Measurements from ENCODE around the gene FAM13A. TPM values are rescaled to one million over a fixed set of nuclear protein-coding genes. Genes with fewer than 3 reads are reported as not detected.

Gene FAM13A
- total and polyA plus RNA-seq, 2 of the 13 experiments (the other 11 are each of a cell fraction or from before 2014, with no cell fraction given): 1.2 to 36.2 TPM

- peak; percentile 75; the same call in 1 of the 2 replicates for TF ChIP-seq AHDC1 (CRISPR knock-in tag; IDR thresholded peaks at IDR 0.05; ENCODE audit: borderline replicate concordance)
- no peak for TF ChIP-seq ZC3H4 (CRISPR knock-in tag; IDR thresholded peaks at IDR 0.05; ENCODE audit: borderline replicate concordance)
- 0 out of 2 replicates have a peak, but pooled peaks have one; percentile 22 for TF ChIP-seq HDAC1 (CRISPR knock-in tag; IDR thresholded peaks at IDR 0.05)
- TF ChIP-seq CREB1 (IDR thresholded peaks at IDR 0.05): no peak
- peak; percentile 22; the same call in 1 of the 2 replicates for TF ChIP-seq CREB1 (CRISPR knock-in tag; IDR thresholded peaks at IDR 0.05)
- no peak for TF ChIP-seq ARHGAP35 (CRISPR knock-in tag; IDR thresholded peaks at IDR 0.05; ENCODE audit: borderline replicate concordance)
- no peak for TF ChIP-seq SIX4 (CRISPR knock-in tag; IDR thresholded peaks at IDR 0.05)
- TF ChIP-seq ZNF562 (CRISPR knock-in tag; IDR thresholded peaks at IDR 0.05; ENCODE audit: borderline replicate concordance): no peak
- 0 out of 2 replicates have a peak, but pooled peaks have one; percentile 21 for TF ChIP-seq PATZ1 (CRISPR knock-in tag; IDR thresholded peaks at IDR 0.05)
- TF ChIP-seq MED1 (CRISPR knock-in tag; IDR thresholded peaks at IDR 0.05): 0 out of 2 replicates have a peak, but pooled peaks have one; percentile 15
- TF ChIP-seq MIXL1 (CRISPR knock-in tag; IDR thresholded peaks at IDR 0.05): peak; percentile 69; the same call in 1 of the 2 replicates
- no peak for TF ChIP-seq ZNF580 (CRISPR knock-in tag; IDR thresholded peaks at IDR 0.05; ENCODE audit: borderline replicate concordance, low read depth)
- TF ChIP-seq EP300 (IDR thresholded peaks at IDR 0.05; ENCODE audit: low read depth in 2 of 2, low read length in 2 of 2): peak in 1 of 2 experiments; percentile 65; a peak in 1 of 4 replicates
- TF ChIP-seq EP300 (CRISPR knock-in tag; IDR thresholded peaks at IDR 0.05; ENCODE audit: borderline replicate concordance): no peak
- TF ChIP-seq MXI1 (IDR thresholded peaks at IDR 0.05; ENCODE audit: borderline replicate concordance, low read depth, low read length): no peak
- TF ChIP-seq FOXJ3 (CRISPR knock-in tag; IDR thresholded peaks at IDR 0.05; ENCODE audit: borderline replicate concordance): 0 out of 2 replicates have a peak, but pooled peaks have one; percentile 24
- no peak for TF ChIP-seq ZNF574 (CRISPR knock-in tag; IDR thresholded peaks at IDR 0.05)
- no peak for TF ChIP-seq FOXA1 (IDR thresholded peaks at IDR 0.05)
- TF ChIP-seq FOXA1 (CRISPR knock-in tag; IDR thresholded peaks at IDR 0.05): peak; percentile 45; the same call in 1 of the 2 replicates
- no peak for TF ChIP-seq SMARCC2 (IDR thresholded peaks at IDR 0.05)
- no peak for TF ChIP-seq EZH2 (conservative IDR thresholded peaks at IDR 0.05; ENCODE audit: low read depth, low read length)
These were observed 178.3 kb downstream of the FAM13A start (continued) for GRCh38 chr4:88878642-88879041.
